K562 (cell line): Measurements from ENCODE around the gene MKLN1.

Experiments used
- EP300 ChIP-seq: IDR thresholded peaks from 2 replicates; pipeline ENCODE4 v1.6.1; 2012; ENCODE audit warnings: low read length, improper control_type of control experiment
- SAFB ChIP-seq: fragments of 200-400 bp; formaldehyde crosslinking; IDR thresholded peaks from 2 replicates; pipeline ENCODE4 v1.6.1; 2017; ENCODE audit warnings: low read depth, low read length, borderline replicate concordance
- YY1 ChIP-seq, 3 experiments: IDR thresholded peaks; 2 replicates each; pipeline ENCODE4 v1.6.1; 2011; ENCODE audit warnings: low read length in 2 of 3, mild to moderate bottlenecking in 2 of 3, moderate library complexity in 2 of 3, borderline replicate concordance in 1 of 3, control low read depth in 1 of 3, low read depth in 1 of 3; ENCODE audit not compliant: insufficient read depth in 3 of 3, insufficient replicate concordance in 2 of 3, control insufficient read depth in 1 of 3, insufficient read length in 1 of 3; ENCODE audit errors: extremely low read depth in 1 of 3

DNA sequence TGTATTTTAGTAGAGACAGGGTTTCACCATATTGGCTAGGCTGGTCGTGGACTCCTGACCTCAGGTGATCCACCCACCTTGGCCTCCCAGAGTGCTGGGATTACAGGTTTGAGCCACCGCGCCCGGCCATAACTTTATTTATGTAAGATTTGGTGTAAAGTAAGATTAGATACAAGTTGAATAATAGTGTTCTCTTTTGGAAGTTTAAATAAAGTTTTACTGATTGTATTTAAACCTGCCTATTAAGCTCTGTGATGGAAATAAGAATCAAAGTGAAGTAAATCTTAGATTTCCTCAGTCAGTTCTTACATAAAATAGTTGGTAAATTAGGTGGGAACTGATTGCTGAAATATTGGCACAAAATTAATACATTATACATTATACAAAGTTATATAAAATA is 86.0 kb downstream of the MKLN1 start:
- TF ChIP-seq YY1 (IDR thresholded peaks at IDR 0.05; ENCODE audit: borderline replicate concordance in 1 of 3, control insufficient read depth in 1 of 3, extremely low read depth in 1 of 3, insufficient read depth in 3 of 3, insufficient read length in 1 of 3, insufficient replicate concordance in 2 of 3, low read depth in 1 of 3, low read length in 2 of 3) (no peak), EP300 (no peak), SAFB (no peak)
